A549 (cell line): Measurements from ENCODE around the gene GPAT3. TPM values are rescaled to one million over a fixed set of nuclear protein-coding genes. Genes with fewer than 3 reads are reported as not detected.

ENCODE experiments used
- ATAC-seq, 2 experiments: fragments of 200-7000 bp in 1 of 2; fragments of >200 bp in 1 of 2; cut with Nextera tagmentation in 1 of 2; cut with Tn5 transposase in 1 of 2; 3 replicates each; pipeline versions ENCODE4 v1.8.0 to v1.9.1; 2018 to 2020; ENCODE audit warnings: mild to moderate bottlenecking in 1 of 2, moderate library complexity in 1 of 2
- CTCF ChIA-PET: fragments of 300-600 bp; sonication (Branson Sonifier 250); formaldehyde crosslinking; extraction: SDS; loops from one replicate; lab custom pipeline; 2021; ENCODE audit warnings: antibody characterized with exemption, inconsistent platforms; lab: Yijun Ruan, JAX
- POLR2A ChIA-PET: fragments of 350-600 bp; formaldehyde crosslinking; extraction: SDS; loops from one replicate; lab custom pipeline; 2021; ENCODE audit warnings: antibody characterized with exemption, inconsistent platforms; lab: Yijun Ruan, JAX
- DNase-seq, 2 experiments: peaks; one replicate each; pipeline versions ENCODE4 v3.0.0 to v3.0.0-alpha.2; 2011 to 2016; ENCODE audit warnings: low read depth in 1 of 2, low spot score in 1 of 2
- FAIRE-seq: peaks from 2 replicates; lab custom pipeline; 2011; peaks lifted over from hg19 to GRCh38; lab: Jason Lieb, UNC
- H3K27ac ChIP-seq, 2 experiments: fragments of >200 bp; sonication (Bioruptor Twin); formaldehyde crosslinking; 3 replicates each; pipeline ENCODE4 v1.5.1; 2016 to 2017
- H3K4me1 ChIP-seq: fragments of >200 bp; sonication (Bioruptor Twin); formaldehyde crosslinking; 3 replicates; pipeline ENCODE4 v1.6.1; 2016
- H3K4me2 ChIP-seq: fragments of >200 bp; sonication (Bioruptor Twin); formaldehyde crosslinking; 3 replicates; pipeline ENCODE4 v1.6.1; 2016
- H3K4me3 ChIP-seq: fragments of >200 bp; sonication (Bioruptor Twin); formaldehyde crosslinking; 3 replicates; pipeline ENCODE4 v1.5.1; 2016
- H3K9me3 ChIP-seq: fragments of >200 bp; sonication (Bioruptor Twin); formaldehyde crosslinking; 3 replicates; pipeline ENCODE4 v1.6.1; 2016
- CHD4 ChIP-seq: fragments of 200-600 bp; sonication (generic); IDR thresholded peaks from 2 replicates; pipeline ENCODE4 v1.6.1; 2016; ENCODE audit warnings: antibody characterized with exemption, mild to moderate bottlenecking, borderline replicate concordance
- EHF ChIP-seq: fragments of 250-450 bp; sonication (Bioruptor Pico); IDR thresholded peaks from 2 replicates; pipeline ENCODE4 v1.5.0; 2020; ENCODE audit warnings: mild to moderate bottlenecking
- ESRRA ChIP-seq: fragments of 150-350 bp; IDR thresholded peaks from 2 replicates; pipeline ENCODE4 v1.6.1; 2014; ENCODE audit warnings: mild to moderate bottlenecking, low read length, borderline replicate concordance
- FOSL2 ChIP-seq, 2 experiments: fragments of 450-650 bp in 1 of 2; fragments of >200 bp in 1 of 2; sonication (Bioruptor Twin) in 1 of 2; formaldehyde crosslinking; IDR thresholded peaks; 2 replicates each; pipeline versions ENCODE4 v1.5.0 to v1.6.1; 2016 to 2020; ENCODE audit warnings: mild to moderate bottlenecking in 1 of 2, moderate library complexity in 1 of 2
- HOXA7 ChIP-seq: fragments of 250-450 bp; sonication (Bioruptor Pico); IDR thresholded peaks from 2 replicates; pipeline ENCODE4 v1.5.0; 2020; ENCODE audit warnings: mild to moderate bottlenecking, moderate library complexity
- HOXB5 ChIP-seq: fragments of 250-450 bp; sonication (Bioruptor Pico); IDR thresholded peaks from 2 replicates; pipeline ENCODE4 v1.5.0; 2020; ENCODE audit warnings: mild to moderate bottlenecking, moderate library complexity
- KDM1A ChIP-seq: fragments of 200-600 bp; sonication (generic); IDR thresholded peaks from 2 replicates; pipeline ENCODE4 v1.6.1; 2016; ENCODE audit warnings: low read depth, mild to moderate bottlenecking
- KDM5A ChIP-seq: fragments of 200-600 bp; sonication (generic); IDR thresholded peaks from 2 replicates; pipeline ENCODE4 v1.6.1; 2016; ENCODE audit warnings: antibody characterized with exemption, mild to moderate bottlenecking
- MYC ChIP-seq: IDR thresholded peaks from 2 replicates; pipeline ENCODE4 v1.6.1; 2012; ENCODE audit warnings: mild to moderate bottlenecking, inconsistent platforms, low read length, improper control_type of control experiment, borderline replicate concordance
- RAD21 ChIP-seq, 2 experiments: fragments of >200 bp in 1 of 2; sonication (Bioruptor Twin) in 1 of 2; formaldehyde crosslinking in 1 of 2; IDR thresholded peaks in 1 of 2; conservative IDR thresholded peaks in 1 of 2; 2 replicates in 1 of 2; 3 replicates in 1 of 2; pipeline ENCODE4 v1.6.1; 2012 to 2018; ENCODE audit warnings: inconsistent platforms in 1 of 2
- RARB ChIP-seq: fragments of 250-450 bp; sonication (Bioruptor Pico); IDR thresholded peaks from 2 replicates; pipeline ENCODE4 v1.8.0; 2021; ENCODE audit warnings: mild to moderate bottlenecking, moderate library complexity
- SREBF2 ChIP-seq: fragments of 450-650 bp; IDR thresholded peaks from 2 replicates; pipeline ENCODE4 v1.6.1; 2014; ENCODE audit warnings: mild to moderate bottlenecking, moderate library complexity
- ZC3H11A ChIP-seq: fragments of 450-650 bp; IDR thresholded peaks from 2 replicates; pipeline ENCODE4 v1.6.1; 2014; ENCODE audit warnings: antibody characterized with exemption, mild to moderate bottlenecking
- ZNF302 ChIP-seq: fragments of 250-450 bp; sonication (Bioruptor Pico); IDR thresholded peaks from 2 replicates; pipeline ENCODE4 v1.9.0; 2021; ENCODE audit warnings: inconsistent platforms, mild to moderate bottlenecking, moderate library complexity
- WGBS: methylation state at CpG from one replicate; pipeline ENCODE4 v1.1.6; 2017; ENCODE audit errors: missing lambda C conversion rate; 5-methylcytosine and 5-hydroxymethylcytosine counted together
- polyA plus RNA-seq, 4 experiments: library from polyadenylated mRNA; depleted of rRNA in 3 of 4; stranded (reverse); fragments of >200 nt; fragmentation: RNase III in 1 of 4; extraction: RNeasy Plus Mini Kit Qiagen cat#74134 plus additional on column Dnase treatment in 1 of 4; gene quantifications; 2 replicates in 3 of 4; 3 replicates in 1 of 4; pipeline ENCODE4 v1.2.3, GENCODE V29; 2011 to 2017
- TF ChIP-seq, protein P1 (sequence below): fragments of >200 bp; sonication (Bioruptor Twin); formaldehyde crosslinking; IDR thresholded peaks from 3 replicates; pipeline ENCODE4 v1.5.1; 2016
- TF ChIP-seq, protein P2 (sequence below): IDR thresholded peaks from 2 replicates; pipeline ENCODE4 v1.6.1; 2012; ENCODE audit warnings: low read depth, borderline replicate concordance
- TF ChIP-seq, protein P3 (sequence below): fragments of >200 bp; sonication (Bioruptor Twin); formaldehyde crosslinking; IDR thresholded peaks from 2 replicates; pipeline ENCODE4 v1.6.1; 2016
- TF ChIP-seq, protein P4 (sequence below): fragments of 200-600 bp; sonication (generic); IDR thresholded peaks from 2 replicates; pipeline ENCODE4 v1.6.1; 2016; ENCODE audit warnings: antibody characterized with exemption, mild to moderate bottlenecking, moderate library complexity

Gene GPAT3
- polyA plus RNA-seq, 2 of the 4 experiments (the other 2 are of a cell fraction), result 12.9 to 44.9 TPM

DNA sequence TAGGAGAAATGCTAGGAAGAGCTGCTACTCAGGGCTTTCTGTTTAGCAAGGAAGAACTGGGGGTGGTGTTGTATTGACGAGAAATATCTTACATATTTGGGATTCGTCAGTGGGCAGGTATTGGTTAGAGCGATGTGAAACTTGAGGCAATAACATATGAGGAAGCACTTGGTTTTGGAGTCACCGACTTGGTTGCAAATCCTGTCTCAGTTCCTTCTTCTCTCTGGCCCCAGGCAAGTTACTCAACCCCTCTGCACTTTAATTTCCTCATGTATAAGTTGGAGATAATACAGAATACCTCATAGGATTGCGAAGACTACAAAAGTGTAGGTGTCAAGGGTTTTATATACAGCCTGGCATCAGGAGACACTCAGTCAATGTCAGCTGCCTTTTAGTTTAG is 34.1 kb downstream of the GPAT3 start:
- Histone ChIP-seq H3K4me1 (peaks cover 17% of the 10 kb centered on the region), H3K27ac (no peak overlapping the region), H3K4me2 (0 out of 3 replicates have a peak overlapping the region, but pooled peaks have one; percentile 9), H3K4me3 (no peak overlapping the region), H3K9me3 (no peaks in the 10 kb centered on the region)
- DNase-seq (no peak), FAIRE-seq (no peak), ATAC-seq (no peak)
- 80% methylated on average over 5 of the region's 5 CpGs for WGBS
- ChIA-PET POLR2A (no interaction called here), CTCF (interaction anchor here (0.6 to 1.0 kb wide), 2 partner anchors 13 kb away, joined by 3 to 4 read pairs; no protein-coding TSS in a partner anchor)
- TF ChIP-seq ZC3H11A (no peak), KDM1A (no peak), RAD21 (conservative IDR thresholded peaks at IDR 0.05 in 1 of 2, IDR thresholded peaks at IDR 0.05 in 1 of 2) (no peak), FOSL2 (IDR thresholded peaks at IDR 0.05) (no peak), FOSL2 (CRISPR knock-in tag; IDR thresholded peaks at IDR 0.05) (no peak), KDM5A (no peak), MYC (no peak), ESRRA (no peak), EHF (no peak), HOXA7 (CRISPR knock-in tag) (no peak), CHD4 (no peak), HOXB5 (CRISPR knock-in tag) (no peak), RARB (no peak), ZNF302 (CRISPR knock-in tag) (no peak), SREBF2 (no peak)
- TF ChIP-seq, protein P1, sequence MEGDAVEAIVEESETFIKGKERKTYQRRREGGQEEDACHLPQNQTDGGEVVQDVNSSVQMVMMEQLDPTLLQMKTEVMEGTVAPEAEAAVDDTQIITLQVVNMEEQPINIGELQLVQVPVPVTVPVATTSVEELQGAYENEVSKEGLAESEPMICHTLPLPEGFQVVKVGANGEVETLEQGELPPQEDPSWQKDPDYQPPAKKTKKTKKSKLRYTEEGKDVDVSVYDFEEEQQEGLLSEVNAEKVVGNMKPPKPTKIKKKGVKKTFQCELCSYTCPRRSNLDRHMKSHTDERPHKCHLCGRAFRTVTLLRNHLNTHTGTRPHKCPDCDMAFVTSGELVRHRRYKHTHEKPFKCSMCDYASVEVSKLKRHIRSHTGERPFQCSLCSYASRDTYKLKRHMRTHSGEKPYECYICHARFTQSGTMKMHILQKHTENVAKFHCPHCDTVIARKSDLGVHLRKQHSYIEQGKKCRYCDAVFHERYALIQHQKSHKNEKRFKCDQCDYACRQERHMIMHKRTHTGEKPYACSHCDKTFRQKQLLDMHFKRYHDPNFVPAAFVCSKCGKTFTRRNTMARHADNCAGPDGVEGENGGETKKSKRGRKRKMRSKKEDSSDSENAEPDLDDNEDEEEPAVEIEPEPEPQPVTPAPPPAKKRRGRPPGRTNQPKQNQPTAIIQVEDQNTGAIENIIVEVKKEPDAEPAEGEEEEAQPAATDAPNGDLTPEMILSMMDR, result no peak
- TF ChIP-seq, protein P2, sequence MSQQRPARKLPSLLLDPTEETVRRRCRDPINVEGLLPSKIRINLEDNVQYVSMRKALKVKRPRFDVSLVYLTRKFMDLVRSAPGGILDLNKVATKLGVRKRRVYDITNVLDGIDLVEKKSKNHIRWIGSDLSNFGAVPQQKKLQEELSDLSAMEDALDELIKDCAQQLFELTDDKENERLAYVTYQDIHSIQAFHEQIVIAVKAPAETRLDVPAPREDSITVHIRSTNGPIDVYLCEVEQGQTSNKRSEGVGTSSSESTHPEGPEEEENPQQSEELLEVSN, result no peak
- TF ChIP-seq, protein P3, sequence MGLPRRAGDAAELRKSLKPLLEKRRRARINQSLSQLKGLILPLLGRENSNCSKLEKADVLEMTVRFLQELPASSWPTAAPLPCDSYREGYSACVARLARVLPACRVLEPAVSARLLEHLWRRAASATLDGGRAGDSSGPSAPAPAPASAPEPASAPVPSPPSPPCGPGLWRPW, result no peak
- TF ChIP-seq, protein P4, sequence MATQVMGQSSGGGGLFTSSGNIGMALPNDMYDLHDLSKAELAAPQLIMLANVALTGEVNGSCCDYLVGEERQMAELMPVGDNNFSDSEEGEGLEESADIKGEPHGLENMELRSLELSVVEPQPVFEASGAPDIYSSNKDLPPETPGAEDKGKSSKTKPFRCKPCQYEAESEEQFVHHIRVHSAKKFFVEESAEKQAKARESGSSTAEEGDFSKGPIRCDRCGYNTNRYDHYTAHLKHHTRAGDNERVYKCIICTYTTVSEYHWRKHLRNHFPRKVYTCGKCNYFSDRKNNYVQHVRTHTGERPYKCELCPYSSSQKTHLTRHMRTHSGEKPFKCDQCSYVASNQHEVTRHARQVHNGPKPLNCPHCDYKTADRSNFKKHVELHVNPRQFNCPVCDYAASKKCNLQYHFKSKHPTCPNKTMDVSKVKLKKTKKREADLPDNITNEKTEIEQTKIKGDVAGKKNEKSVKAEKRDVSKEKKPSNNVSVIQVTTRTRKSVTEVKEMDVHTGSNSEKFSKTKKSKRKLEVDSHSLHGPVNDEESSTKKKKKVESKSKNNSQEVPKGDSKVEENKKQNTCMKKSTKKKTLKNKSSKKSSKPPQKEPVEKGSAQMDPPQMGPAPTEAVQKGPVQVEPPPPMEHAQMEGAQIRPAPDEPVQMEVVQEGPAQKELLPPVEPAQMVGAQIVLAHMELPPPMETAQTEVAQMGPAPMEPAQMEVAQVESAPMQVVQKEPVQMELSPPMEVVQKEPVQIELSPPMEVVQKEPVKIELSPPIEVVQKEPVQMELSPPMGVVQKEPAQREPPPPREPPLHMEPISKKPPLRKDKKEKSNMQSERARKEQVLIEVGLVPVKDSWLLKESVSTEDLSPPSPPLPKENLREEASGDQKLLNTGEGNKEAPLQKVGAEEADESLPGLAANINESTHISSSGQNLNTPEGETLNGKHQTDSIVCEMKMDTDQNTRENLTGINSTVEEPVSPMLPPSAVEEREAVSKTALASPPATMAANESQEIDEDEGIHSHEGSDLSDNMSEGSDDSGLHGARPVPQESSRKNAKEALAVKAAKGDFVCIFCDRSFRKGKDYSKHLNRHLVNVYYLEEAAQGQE, result no peak

DNA sequence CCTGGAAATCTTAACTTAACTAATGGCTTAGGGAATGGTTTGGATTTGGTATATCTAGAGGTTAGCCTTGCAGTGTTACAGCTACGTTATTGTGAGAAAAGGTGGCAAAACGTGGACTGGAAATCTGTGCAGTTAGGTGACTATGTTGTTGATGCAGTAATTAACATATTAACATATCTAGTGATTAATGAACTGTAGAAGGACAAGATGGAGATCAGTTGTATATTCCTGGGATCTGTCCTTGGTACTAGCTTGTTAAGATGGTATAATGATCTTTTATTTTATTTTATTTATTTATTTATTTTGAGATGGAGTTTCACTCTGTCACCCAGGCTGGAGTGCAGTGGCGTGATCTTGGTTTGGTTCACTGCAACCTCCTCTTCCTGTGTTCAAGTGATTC is 36.9 kb downstream of the GPAT3 start:
- H3K9me3 ChIP-seq, result no peaks in the 10 kb centered on the region
- WGBS, result 97% methylated on average over 3 of the region's 3 CpGs
- CTCF ChIA-PET, result interaction anchor here (1.7 kb wide), 1 partner anchor 10 kb away, joined by 5 read pairs; no protein-coding TSS in a partner anchor
- H3K4me2 ChIP-seq, result no peak overlapping the region
- TF ChIP-seq, protein P4, result peak; percentile 43; the same call in 1 of the 2 replicates
- TF ChIP-seq FOSL2 (IDR thresholded peaks at IDR 0.05) (no peak), FOSL2 (CRISPR knock-in tag; IDR thresholded peaks at IDR 0.05) (no peak)
- DNase-seq, result no peak
- H3K4me1 ChIP-seq, result peaks cover 14% of the 10 kb centered on the region; the same call in 2 of the 3 replicates
- POLR2A ChIA-PET, result no interaction called here
- H3K27ac ChIP-seq, result no peak overlapping the region
- ATAC-seq, result no peak
- no peak overlapping the region for H3K4me3 ChIP-seq
- FAIRE-seq, result no peak
